HG02763 (cell line): ENCODE results near the gene NSD1.

Source experiments
- ATAC-seq: cut with Tn5 transposase; IDR thresholded peaks from one replicate; pipeline ENCODE4 v1.9.1; 2021; ENCODE audit warnings: mild to moderate bottlenecking, moderate library complexity; ENCODE audit not compliant: unreplicated experiment

The NSD1 gene

GRCh38 chr5:177343777-177344176 lies 210.2 kb downstream of the NSD1 start:
- ATAC-seq, result no peak

GRCh38 chr5:177344891-177345290 lies 211.3 kb downstream of the NSD1 start:
- ATAC-seq, result no peak

- ATAC-seq, result no peak
These were observed 213.2 kb downstream of the NSD1 start for GRCh38 chr5:177346820-177347219.

- no peak for ATAC-seq
These were observed 214.1 kb downstream of the NSD1 start for GRCh38 chr5:177347699-177348098.

GRCh38 chr5:177349362-177349647 lies 215.7 kb downstream of the NSD1 start:
- ATAC-seq, result no peak

- no peak for ATAC-seq
These were observed 216.2 kb downstream of the NSD1 start for GRCh38 chr5:177349762-177350161.
